ENCODE results near the gene CEP55.

CEP55 gene

DNA sequence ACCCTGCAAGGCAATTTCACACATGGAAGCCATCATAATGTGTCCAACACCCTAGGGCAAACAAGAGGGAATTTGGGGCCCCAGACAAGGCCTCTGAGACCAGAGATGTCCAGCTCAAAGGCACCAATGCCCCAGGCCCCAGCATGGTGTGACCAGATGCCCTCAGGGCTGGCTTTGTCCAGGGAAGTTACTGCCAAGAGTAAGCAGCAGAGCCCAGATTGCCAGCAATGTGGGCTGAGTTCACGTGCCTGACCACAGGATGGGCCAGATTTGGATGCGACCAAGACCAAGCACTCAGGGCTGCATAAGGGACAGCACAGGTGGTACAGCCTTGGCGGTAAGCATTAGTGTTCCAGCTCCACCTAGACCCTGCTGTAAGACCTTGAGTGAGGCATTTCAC is 27.0 kb upstream of the CEP55 start:
- H3K4me3 ChIP-seq (ENCODE audit: insufficient read length, low read depth) = no peak overlapping the region
- H3K9ac ChIP-seq (ENCODE audit: insufficient read length, low read depth) = no peak overlapping the region
- TF ChIP-seq YY1 (IDR thresholded peaks at IDR 0.05; ENCODE audit: insufficient read depth, insufficient read length) = no peak
- TF ChIP-seq SUZ12 (IDR thresholded peaks at IDR 0.05; ENCODE audit: extremely low read depth, insufficient read depth, insufficient read length) = no peak
- no peak for TF ChIP-seq ZNF274 (IDR thresholded peaks at IDR 0.05; ENCODE audit: low read depth, low read length)
- H3K36me3 ChIP-seq (ENCODE audit: insufficient read depth, insufficient read length, low read length) = peaks cover 15% of the 10 kb centered on the region
- no peaks in the 10 kb centered on the region for H3K27me3 ChIP-seq (ENCODE audit: insufficient read depth, insufficient read length)
- no peak for DNase-seq (ENCODE audit: low read depth, low spot score)
- H3K9me3 ChIP-seq (ENCODE audit: insufficient read depth, low read length) = peaks cover 5% of the 10 kb centered on the region; the same call in 1 of the 2 replicates
- peaks cover 5% of the 10 kb centered on the region for H3K4me1 ChIP-seq (ENCODE audit: insufficient read depth, insufficient read length)

GRCh38 chr10:93471110-93471651 is 25.2 kb upstream of the CEP55 start:
- Histone ChIP-seq H3K36me3 (ENCODE audit: insufficient read depth, insufficient read length, low read length) (peaks cover 15% of the 10 kb centered on the region), H3K27me3 (ENCODE audit: insufficient read depth, insufficient read length) (no peaks in the 10 kb centered on the region), H3K9ac (ENCODE audit: insufficient read length, low read depth) (no peak overlapping the region), H3K4me3 (ENCODE audit: insufficient read length, low read depth) (no peak overlapping the region), H3K9me3 (ENCODE audit: insufficient read depth, low read length) (peaks cover 5% of the 10 kb centered on the region; the same call in 1 of the 2 replicates), H3K4me1 (ENCODE audit: insufficient read depth, insufficient read length) (peaks cover 5% of the 10 kb centered on the region)
- TF ChIP-seq ZNF274 (IDR thresholded peaks at IDR 0.05; ENCODE audit: low read depth, low read length) (no peak), SUZ12 (IDR thresholded peaks at IDR 0.05; ENCODE audit: extremely low read depth, insufficient read depth, insufficient read length) (no peak), YY1 (IDR thresholded peaks at IDR 0.05; ENCODE audit: insufficient read depth, insufficient read length) (no peak)
- DNase-seq (ENCODE audit: low read depth, low spot score) = no peak

DNA sequence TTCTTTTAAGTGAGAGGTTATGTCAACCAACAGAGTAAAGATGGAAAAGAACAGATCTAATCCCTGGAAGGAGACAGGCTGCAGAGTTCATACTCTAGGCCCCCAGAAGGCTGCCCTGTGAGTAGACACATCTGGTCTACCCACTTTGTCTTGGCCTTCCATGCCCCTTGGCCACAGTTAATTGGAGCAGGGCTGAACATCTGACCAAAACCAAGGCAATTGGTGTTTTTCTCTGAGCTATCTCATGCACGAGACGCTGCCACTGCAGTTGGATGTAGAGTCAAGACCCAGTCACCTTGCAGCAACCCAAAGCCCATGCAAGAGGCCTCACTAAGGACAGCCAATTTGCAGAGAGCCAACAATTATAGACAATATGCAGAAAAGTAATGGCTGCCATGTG is 23.3 kb upstream of the CEP55 start:
- Histone ChIP-seq H3K36me3 (ENCODE audit: insufficient read depth, insufficient read length, low read length) (peaks cover 17% of the 10 kb centered on the region), H3K27me3 (ENCODE audit: insufficient read depth, insufficient read length) (no peaks in the 10 kb centered on the region), H3K4me3 (ENCODE audit: insufficient read length, low read depth) (no peak overlapping the region), H3K4me1 (ENCODE audit: insufficient read depth, insufficient read length) (peaks cover 5% of the 10 kb centered on the region), H3K9ac (ENCODE audit: insufficient read length, low read depth) (no peak overlapping the region), H3K9me3 (ENCODE audit: insufficient read depth, low read length) (peaks cover 5% of the 10 kb centered on the region; the same call in 1 of the 2 replicates)
- no peak for TF ChIP-seq YY1 (IDR thresholded peaks at IDR 0.05; ENCODE audit: insufficient read depth, insufficient read length)
- TF ChIP-seq SUZ12 (IDR thresholded peaks at IDR 0.05; ENCODE audit: extremely low read depth, insufficient read depth, insufficient read length) = no peak
- no peak for TF ChIP-seq ZNF274 (IDR thresholded peaks at IDR 0.05; ENCODE audit: low read depth, low read length)
- DNase-seq (ENCODE audit: low read depth, low spot score) = no peak

DNA sequence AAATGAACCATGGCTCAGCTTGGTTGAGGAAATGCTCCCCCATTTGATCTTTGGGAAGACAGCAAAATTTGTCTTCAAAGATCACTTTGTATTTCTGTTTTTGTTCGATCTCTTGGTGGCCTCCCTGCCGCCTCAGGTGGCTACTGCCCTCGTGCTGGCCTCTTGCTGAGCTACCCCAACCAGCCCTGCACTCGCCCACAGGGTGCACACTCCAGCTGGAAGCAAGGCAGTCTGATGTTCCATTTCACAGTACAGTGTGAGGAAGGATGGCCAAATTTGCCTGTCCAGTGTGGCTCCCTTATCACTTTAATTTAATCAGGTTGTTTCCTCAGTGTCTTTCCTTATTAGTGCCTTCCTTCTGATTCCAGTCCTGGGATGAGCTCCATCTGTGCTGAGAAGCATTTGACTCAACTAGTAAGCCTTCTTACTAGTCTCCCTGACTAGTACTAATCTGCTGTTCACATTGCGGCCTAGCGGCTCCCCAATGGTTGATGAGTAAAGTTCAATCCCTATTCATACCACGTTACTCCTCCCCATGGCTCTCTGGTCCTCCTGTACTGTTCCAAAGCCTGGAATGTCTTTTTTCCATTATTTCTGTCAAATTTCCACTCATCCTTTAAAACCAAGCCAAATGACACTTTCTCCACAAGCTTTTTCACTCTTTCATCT is 22.5 kb upstream of the CEP55 start:
- DNase-seq (ENCODE audit: low read depth, low spot score) = no peak
- H3K4me1 ChIP-seq (ENCODE audit: insufficient read depth, insufficient read length) = peaks cover 8% of the 10 kb centered on the region

DNA sequence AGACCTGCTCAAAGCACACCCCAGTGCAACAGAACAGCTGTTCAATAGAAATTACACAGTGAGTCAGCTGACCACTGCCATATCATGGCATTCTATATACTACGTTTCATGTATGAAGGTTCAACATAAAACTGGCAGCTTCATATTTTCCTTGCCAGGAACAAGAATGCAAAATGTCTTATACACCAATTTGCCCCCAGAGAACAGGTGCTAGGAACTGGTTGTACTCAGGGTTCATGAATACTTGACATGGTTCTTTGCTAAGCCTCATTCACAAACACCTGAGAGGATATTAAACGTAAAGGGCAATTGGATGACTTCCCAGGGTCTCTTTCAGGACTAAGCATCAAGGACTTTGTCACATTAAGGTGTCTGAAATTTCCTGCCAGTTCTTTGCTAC is 21.2 kb upstream of the CEP55 start:
- no peak for DNase-seq (ENCODE audit: low read depth, low spot score)

More for the DNA sequence above, 22.5 kb upstream of the CEP55 start:
- TF ChIP-seq YY1 (IDR thresholded peaks at IDR 0.05; ENCODE audit: insufficient read depth, insufficient read length) (no peak), SUZ12 (IDR thresholded peaks at IDR 0.05; ENCODE audit: extremely low read depth, insufficient read depth, insufficient read length) (no peak), ZNF274 (IDR thresholded peaks at IDR 0.05; ENCODE audit: low read depth, low read length) (no peak)
- Histone ChIP-seq H3K9ac (ENCODE audit: insufficient read length, low read depth) (no peak overlapping the region), H3K27me3 (ENCODE audit: insufficient read depth, insufficient read length) (no peaks in the 10 kb centered on the region), H3K4me3 (ENCODE audit: insufficient read length, low read depth) (no peak overlapping the region), H3K9me3 (ENCODE audit: insufficient read depth, low read length) (peaks cover 5% of the 10 kb centered on the region; the same call in 1 of the 2 replicates), H3K36me3 (ENCODE audit: insufficient read depth, insufficient read length, low read length) (peaks cover 25% of the 10 kb centered on the region)

DNA sequence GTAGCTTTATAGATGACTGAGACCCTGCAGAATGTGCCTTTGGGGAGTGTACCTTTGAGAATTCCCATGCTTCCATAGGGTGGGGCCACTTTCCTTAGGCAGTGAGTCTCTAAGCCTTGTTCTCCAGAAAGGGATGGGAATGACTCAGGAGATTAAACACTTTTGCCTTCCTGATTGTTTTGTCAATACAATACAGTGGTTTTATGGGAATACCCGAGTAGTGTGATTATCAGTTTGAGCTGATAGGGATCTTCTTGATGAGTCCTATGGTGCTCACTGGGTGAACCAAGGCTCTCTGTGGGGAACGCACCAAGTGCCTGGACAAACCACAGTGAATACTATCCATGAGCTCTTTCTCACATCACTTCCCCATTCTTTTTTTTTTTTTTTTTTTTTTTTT is 20.5 kb upstream of the CEP55 start:
- H3K4me1 ChIP-seq (ENCODE audit: insufficient read depth, insufficient read length) = peaks cover 6% of the 10 kb centered on the region
- H3K27me3 ChIP-seq (ENCODE audit: insufficient read depth, insufficient read length) = no peaks in the 10 kb centered on the region
- H3K9me3 ChIP-seq (ENCODE audit: insufficient read depth, low read length) = no peaks in the 10 kb centered on the region
- H3K36me3 ChIP-seq (ENCODE audit: insufficient read depth, insufficient read length, low read length) = peaks cover 22% of the 10 kb centered on the region
- TF ChIP-seq ZNF274 (IDR thresholded peaks at IDR 0.05; ENCODE audit: low read depth, low read length) = no peak
- H3K9ac ChIP-seq (ENCODE audit: insufficient read length, low read depth) = no peak overlapping the region
- H3K4me3 ChIP-seq (ENCODE audit: insufficient read length, low read depth) = no peak overlapping the region
- no peak for DNase-seq (ENCODE audit: low read depth, low spot score)

More for the DNA sequence above, 21.2 kb upstream of the CEP55 start:
- Histone ChIP-seq H3K9me3 (ENCODE audit: insufficient read depth, low read length) (peaks cover 5% of the 10 kb centered on the region; the same call in 1 of the 2 replicates), H3K9ac (ENCODE audit: insufficient read length, low read depth) (no peak overlapping the region), H3K36me3 (ENCODE audit: insufficient read depth, insufficient read length, low read length) (peaks cover 22% of the 10 kb centered on the region), H3K4me1 (ENCODE audit: insufficient read depth, insufficient read length) (peaks cover 6% of the 10 kb centered on the region), H3K4me3 (ENCODE audit: insufficient read length, low read depth) (no peak overlapping the region), H3K27me3 (ENCODE audit: insufficient read depth, insufficient read length) (no peaks in the 10 kb centered on the region)
- TF ChIP-seq SUZ12 (IDR thresholded peaks at IDR 0.05; ENCODE audit: extremely low read depth, insufficient read depth, insufficient read length) (no peak), ZNF274 (IDR thresholded peaks at IDR 0.05; ENCODE audit: low read depth, low read length) (no peak), YY1 (IDR thresholded peaks at IDR 0.05; ENCODE audit: insufficient read depth, insufficient read length) (no peak)

DNA sequence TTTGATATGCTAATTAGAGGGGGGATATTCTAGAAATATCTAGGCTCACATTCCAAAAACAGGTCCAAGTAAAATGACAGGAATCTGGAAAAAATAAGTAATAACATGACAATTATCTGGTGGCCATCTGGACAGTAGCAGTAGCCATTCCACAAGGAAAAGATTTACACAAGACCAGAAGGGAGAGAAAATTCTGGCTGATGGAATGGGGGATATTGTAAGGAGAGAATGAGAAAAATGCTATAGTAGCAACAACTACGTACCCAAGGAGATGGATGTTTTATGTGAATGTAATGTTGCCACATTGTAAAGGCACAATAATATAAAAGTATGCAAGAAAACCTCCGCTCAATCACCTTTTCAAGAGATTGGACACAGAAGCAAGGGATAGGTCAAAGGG is 19.7 kb upstream of the CEP55 start:
- no peaks in the 10 kb centered on the region for H3K27me3 ChIP-seq (ENCODE audit: insufficient read depth, insufficient read length)
- no peaks in the 10 kb centered on the region for H3K9me3 ChIP-seq (ENCODE audit: insufficient read depth, low read length)
- TF ChIP-seq ZNF274 (IDR thresholded peaks at IDR 0.05; ENCODE audit: low read depth, low read length) = no peak
- no peak for TF ChIP-seq SUZ12 (IDR thresholded peaks at IDR 0.05; ENCODE audit: extremely low read depth, insufficient read depth, insufficient read length)
- no peak for TF ChIP-seq YY1 (IDR thresholded peaks at IDR 0.05; ENCODE audit: insufficient read depth, insufficient read length)
- no peak overlapping the region for H3K9ac ChIP-seq (ENCODE audit: insufficient read length, low read depth)
- no peak overlapping the region for H3K4me3 ChIP-seq (ENCODE audit: insufficient read length, low read depth)
- H3K36me3 ChIP-seq (ENCODE audit: insufficient read depth, insufficient read length, low read length) = peaks cover 22% of the 10 kb centered on the region
- no peak for DNase-seq (ENCODE audit: low read depth, low spot score)
- peaks cover 6% of the 10 kb centered on the region for H3K4me1 ChIP-seq (ENCODE audit: insufficient read depth, insufficient read length)
